DND-41 (cell line): ENCODE results near the gene HHATL.

Experiments
- ATAC-seq: fragments of 200-7000 bp; cut with Tn5 transposase; 3 replicates; pipeline ENCODE4 v1.9.1; 2021; ENCODE audit warnings: low read depth; ENCODE audit not compliant: insufficient read depth
- DNase-seq: peaks from one replicate; pipeline ENCODE4 v3.0.0-alpha.2; 2020
- H2AFZ ChIP-seq: 2 replicates; pipeline ENCODE4 v1.6.0; 2012; ENCODE audit warnings: low read depth, low read length
- H3K27ac ChIP-seq: 2 replicates; pipeline ENCODE4 v1.5.1; 2012; ENCODE audit warnings: low read length, inconsistent platforms
- H3K27me3 ChIP-seq: fragments of 200-600 bp; sonication (generic); 2 replicates; pipeline ENCODE4 v1.6.0; 2012; ENCODE audit warnings: low read length, mild to moderate bottlenecking, inconsistent platforms; ENCODE audit not compliant: insufficient read depth, poor library complexity
- H3K36me3 ChIP-seq: 2 replicates; pipeline ENCODE4 v1.5.1; 2012; ENCODE audit warnings: low read length, inconsistent platforms; ENCODE audit not compliant: insufficient read depth
- H3K4me1 ChIP-seq: 2 replicates; pipeline ENCODE4 v1.5.1; 2012; ENCODE audit warnings: mild to moderate bottlenecking, low read length; ENCODE audit not compliant: insufficient read depth
- H3K4me2 ChIP-seq: 2 replicates; pipeline ENCODE4 v1.6.0; 2012; ENCODE audit warnings: mild to moderate bottlenecking, moderate library complexity, low read length, inconsistent platforms; ENCODE audit not compliant: insufficient read depth
- H3K4me3 ChIP-seq, 2 experiments: fragments of 200-600 bp in 1 of 2; shearing (Covaris generic) in 1 of 2; 2 replicates each; pipeline ENCODE4 v1.5.1; 2012 to 2016; ENCODE audit warnings: inconsistent platforms in 2 of 2, low read length in 2 of 2, mild to moderate bottlenecking in 2 of 2, low read depth in 1 of 2, moderate library complexity in 1 of 2
- H3K79me2 ChIP-seq: 2 replicates; pipeline ENCODE4 v1.6.0; 2012; ENCODE audit warnings: low read length, inconsistent platforms; ENCODE audit not compliant: insufficient read depth
- H3K9ac ChIP-seq: 2 replicates; pipeline ENCODE4 v1.6.0; 2012; ENCODE audit warnings: low read depth, mild to moderate bottlenecking, inconsistent platforms, low read length, moderate library complexity
- H3K9me3 ChIP-seq: 2 replicates; pipeline ENCODE4 v1.5.1; 2012; ENCODE audit warnings: low read length, moderate library complexity, mild to moderate bottlenecking, inconsistent platforms; ENCODE audit not compliant: insufficient read depth, severe bottlenecking
- H4K20me1 ChIP-seq: 2 replicates; pipeline ENCODE4 v1.6.0; 2012; ENCODE audit warnings: low read length; ENCODE audit not compliant: insufficient read depth
- EZH2 ChIP-seq: IDR thresholded peaks from 3 replicates; pipeline ENCODE4 v1.6.1; 2012; ENCODE audit warnings: borderline replicate concordance, low read depth, mild to moderate bottlenecking, moderate library complexity, low read length, inconsistent platforms; ENCODE audit not compliant: severe bottlenecking
- TF ChIP-seq, protein P1 (sequence below): IDR thresholded peaks from 2 replicates; pipeline ENCODE4 v1.5.1; 2012; ENCODE audit warnings: borderline replicate concordance, low read length, moderate library complexity, mild to moderate bottlenecking; ENCODE audit not compliant: poor library complexity, severe bottlenecking; ENCODE audit errors: extremely low read depth

The HHATL gene

DNA sequence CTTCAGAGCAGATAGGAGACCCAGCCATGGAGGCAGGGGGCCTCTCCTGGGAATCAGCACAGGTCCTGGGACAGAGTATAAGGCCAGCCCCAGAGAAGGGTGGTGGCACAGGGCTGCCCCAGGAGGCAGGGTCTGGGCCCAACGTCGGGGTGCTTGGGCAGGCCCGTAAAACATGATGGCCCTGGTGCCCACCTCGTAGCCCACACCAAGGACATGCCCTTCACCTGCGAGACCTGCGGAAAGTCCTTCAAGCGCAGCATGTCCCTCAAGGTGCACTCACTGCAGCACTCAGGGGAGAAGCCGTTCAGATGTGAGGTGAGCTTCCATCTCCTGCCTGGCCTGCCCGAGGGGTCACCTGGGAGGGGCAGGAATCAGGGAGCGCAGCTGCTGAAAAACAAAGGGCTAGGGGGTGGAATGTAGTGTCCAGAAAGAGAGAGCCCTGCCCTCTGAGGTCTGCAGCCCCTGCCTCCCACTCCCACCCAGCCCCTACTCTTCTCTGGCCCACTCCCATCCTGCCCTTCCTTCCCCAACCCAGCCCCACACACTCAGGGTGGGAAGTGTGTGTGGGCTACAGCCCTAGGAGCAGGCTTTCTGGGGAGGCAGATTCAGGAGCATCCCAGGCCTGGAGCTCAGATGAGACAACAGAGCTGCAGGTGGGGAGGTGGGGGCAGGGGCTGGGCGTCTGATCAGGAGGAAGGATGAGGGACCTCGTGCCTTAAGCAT is 39.6 kb downstream of the HHATL start:
- Histone ChIP-seq H2AFZ (no peak overlapping the region), H3K4me1 (no peaks in the 10 kb centered on the region), H3K9ac (no peak overlapping the region), H3K79me2 (no peaks in the 10 kb centered on the region), H3K4me3 (no peak overlapping the region), H3K36me3 (no peaks in the 10 kb centered on the region), H3K4me2 (no peak overlapping the region), H4K20me1 (no peaks in the 10 kb centered on the region), H3K27me3 (no peaks in the 10 kb centered on the region), H3K9me3 (no peaks in the 10 kb centered on the region), H3K27ac (no peak overlapping the region)
- no peak for TF ChIP-seq EZH2
- TF ChIP-seq, protein P1, sequence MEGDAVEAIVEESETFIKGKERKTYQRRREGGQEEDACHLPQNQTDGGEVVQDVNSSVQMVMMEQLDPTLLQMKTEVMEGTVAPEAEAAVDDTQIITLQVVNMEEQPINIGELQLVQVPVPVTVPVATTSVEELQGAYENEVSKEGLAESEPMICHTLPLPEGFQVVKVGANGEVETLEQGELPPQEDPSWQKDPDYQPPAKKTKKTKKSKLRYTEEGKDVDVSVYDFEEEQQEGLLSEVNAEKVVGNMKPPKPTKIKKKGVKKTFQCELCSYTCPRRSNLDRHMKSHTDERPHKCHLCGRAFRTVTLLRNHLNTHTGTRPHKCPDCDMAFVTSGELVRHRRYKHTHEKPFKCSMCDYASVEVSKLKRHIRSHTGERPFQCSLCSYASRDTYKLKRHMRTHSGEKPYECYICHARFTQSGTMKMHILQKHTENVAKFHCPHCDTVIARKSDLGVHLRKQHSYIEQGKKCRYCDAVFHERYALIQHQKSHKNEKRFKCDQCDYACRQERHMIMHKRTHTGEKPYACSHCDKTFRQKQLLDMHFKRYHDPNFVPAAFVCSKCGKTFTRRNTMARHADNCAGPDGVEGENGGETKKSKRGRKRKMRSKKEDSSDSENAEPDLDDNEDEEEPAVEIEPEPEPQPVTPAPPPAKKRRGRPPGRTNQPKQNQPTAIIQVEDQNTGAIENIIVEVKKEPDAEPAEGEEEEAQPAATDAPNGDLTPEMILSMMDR: no peak
- DNase-seq (no peak), ATAC-seq (no peak)

DNA sequence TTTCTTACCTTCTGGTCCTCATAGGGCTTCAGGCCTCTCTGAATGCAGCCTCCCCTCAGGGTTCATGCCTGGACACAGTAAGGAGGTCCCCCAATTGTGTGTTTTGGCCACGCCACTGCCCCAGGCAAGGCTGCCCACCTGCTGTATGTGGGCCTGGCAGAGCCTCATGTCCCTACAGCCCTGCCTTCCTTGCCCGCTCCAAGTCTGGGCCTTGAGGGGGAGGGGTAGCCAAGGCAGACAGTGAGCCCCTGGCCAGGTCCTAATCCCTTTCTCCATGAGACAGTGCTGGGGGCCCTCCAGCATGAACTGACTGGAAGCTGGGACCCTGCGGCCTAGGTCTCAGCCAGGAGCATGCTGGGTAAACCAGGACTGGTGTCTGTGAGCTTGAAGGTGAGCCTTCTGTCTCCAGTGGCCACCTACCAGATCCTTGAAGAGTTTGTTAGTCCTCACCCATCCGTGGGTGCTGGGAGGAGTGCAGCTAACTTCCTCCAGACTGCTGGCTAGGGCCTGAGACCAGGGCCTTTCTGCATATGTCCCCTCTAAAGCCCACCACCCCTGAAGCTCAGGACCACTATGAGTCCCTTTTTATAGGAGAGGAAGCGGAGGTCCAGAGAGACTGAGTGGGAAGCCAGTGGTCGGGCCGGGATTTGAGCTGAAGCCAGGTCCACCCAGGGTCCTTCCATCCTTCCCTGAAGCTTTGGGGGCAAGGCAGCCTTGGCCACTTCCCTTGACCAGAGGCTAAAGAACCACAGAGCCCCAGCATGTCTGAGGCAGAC is 40.4 kb downstream of the HHATL start:
- H3K79me2 ChIP-seq: no peaks in the 10 kb centered on the region
- ATAC-seq: no peak
- no peak overlapping the region for H3K4me3 ChIP-seq
- H3K27me3 ChIP-seq: no peaks in the 10 kb centered on the region
- H3K4me2 ChIP-seq: no peak overlapping the region
- TF ChIP-seq, protein P1: no peak
- TF ChIP-seq EZH2: no peak
- no peak overlapping the region for H3K27ac ChIP-seq
- H3K4me1 ChIP-seq: no peaks in the 10 kb centered on the region
- H3K36me3 ChIP-seq: no peaks in the 10 kb centered on the region
- H2AFZ ChIP-seq: no peak overlapping the region
- H4K20me1 ChIP-seq: no peaks in the 10 kb centered on the region
- no peak overlapping the region for H3K9ac ChIP-seq
- no peak for DNase-seq
- no peaks in the 10 kb centered on the region for H3K9me3 ChIP-seq

DNA sequence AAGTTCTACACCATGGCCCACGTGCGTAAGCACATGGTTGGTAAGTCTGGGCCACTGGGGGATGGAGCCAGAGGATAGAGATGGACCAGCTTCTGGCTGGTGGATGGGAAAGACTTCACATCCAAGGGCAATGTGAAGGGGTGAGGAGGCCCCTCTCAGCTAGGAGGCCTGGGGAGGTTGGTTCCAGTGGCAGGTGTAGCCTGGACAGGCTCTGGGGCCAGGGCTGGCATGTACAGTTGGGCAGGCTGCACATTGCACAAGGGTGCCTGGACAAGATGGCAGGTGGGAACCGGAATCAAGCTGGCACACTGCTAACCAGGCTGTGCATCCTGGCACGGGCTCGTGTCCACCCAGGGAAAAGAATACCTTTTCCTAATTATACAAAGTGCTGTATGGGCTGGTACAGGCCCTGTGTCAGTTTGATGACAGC is 41.0 kb downstream of the HHATL start:
- no peaks in the 10 kb centered on the region for H3K4me1 ChIP-seq
- H3K27ac ChIP-seq: no peak overlapping the region
- DNase-seq (no peak), ATAC-seq (no peak)
- H4K20me1 ChIP-seq: no peaks in the 10 kb centered on the region
- no peaks in the 10 kb centered on the region for H3K79me2 ChIP-seq
- H3K9ac ChIP-seq: no peak overlapping the region
- H3K4me2 ChIP-seq: no peak overlapping the region
- H3K36me3 ChIP-seq: no peaks in the 10 kb centered on the region
- no peak overlapping the region for H3K4me3 ChIP-seq
- no peak for TF ChIP-seq EZH2
- TF ChIP-seq, protein P1: no peak
- no peak overlapping the region for H2AFZ ChIP-seq
- no peaks in the 10 kb centered on the region for H3K27me3 ChIP-seq
- no peaks in the 10 kb centered on the region for H3K9me3 ChIP-seq
